Sigmoid colon (tissue), 7 donors: Measurements from ENCODE around the gene RABGGTA. TPM values are rescaled to one million over a fixed set of nuclear protein-coding genes. Genes with fewer than 3 reads are reported as not detected.
A peak's percentile ranks its signal among the peaks of the same experiment; 100 is the strongest.

ENCODE experiments used
- DNase-seq: peaks from one replicate; pipeline ENCODE4 v3.0.0-alpha.2; 2019
- H3K27ac ChIP-seq, 4 donors: fragments of 200-600 bp; sonication (generic); one replicate each; pipeline ENCODE4 v1.5.1; 2016 to 2019; ENCODE audit warnings: mild to moderate bottlenecking in 1 of 4
- H3K27me3 ChIP-seq, 3 donors: fragments of 200-600 bp; sonication (generic); one replicate each; pipeline ENCODE4 v1.5.1; 2019; ENCODE audit warnings: mild to moderate bottlenecking in 1 of 3
- H3K36me3 ChIP-seq, 4 donors: fragments of 200-600 bp; sonication (generic); one replicate each; pipeline ENCODE4 v1.5.1; 2016 to 2019
- H3K4me1 ChIP-seq, 4 donors: fragments of 200-600 bp; sonication (generic); one replicate each; pipeline ENCODE4 v1.5.1; 2017 to 2019
- H3K4me3 ChIP-seq, 4 donors: fragments of 200-600 bp; sonication (generic); one replicate each; pipeline ENCODE4 v1.5.1; 2017 to 2019; ENCODE audit warnings: mild to moderate bottlenecking in 2 of 4, moderate library complexity in 1 of 4
- H3K9me3 ChIP-seq, 4 donors: fragments of 200-600 bp in 3 of 4; sonication (generic) in 3 of 4; one replicate each; pipeline versions ENCODE4 v1.5.1 to v1.6.1; 2013 to 2019
- EP300 ChIP-seq, 4 donors: sonication (generic); formaldehyde crosslinking; IDR thresholded peaks; one replicate each; pipeline ENCODE4 v1.6.1; 2017; ENCODE audit warnings: antibody characterized with exemption in 4 of 4
- POLR2A ChIP-seq, 2 donors: fragments of 450-650 bp; IDR thresholded peaks; one replicate each; pipeline ENCODE4 v1.6.1; 2016; ENCODE audit warnings: antibody characterized with exemption in 2 of 2, mild to moderate bottlenecking in 2 of 2, moderate library complexity in 2 of 2
- POLR2AphosphoS5 ChIP-seq, 4 donors: sonication (generic); formaldehyde crosslinking; IDR thresholded peaks; one replicate each; pipeline ENCODE4 v1.6.1; 2017; ENCODE audit warnings: antibody characterized with exemption in 4 of 4
- WGBS, 2 donors: extraction: QIAGEN DNeasy Blood & Tissue Kit; methylation state at CpG; one replicate each; pipeline ENCODE4 v1.1.7; 2013; 5-methylcytosine and 5-hydroxymethylcytosine counted together
- intact Hi-C: fragments of 100-400 bp; cut with DNase I; formaldehyde crosslinking; loops from one replicate; pipeline ENCODE4 v1.15.1; 2023
- polyA plus RNA-seq, 3 donors: library from polyadenylated mRNA; stranded (reverse); fragments of 200-250 nt; gene quantifications; one replicate each; pipeline ENCODE4 v1.2.3, GENCODE V29; 2013
- total RNA-seq, 4 donors: library from RNA; depleted of rRNA; stranded (reverse); fragments of >200 nt; gene quantifications; one replicate each; pipeline ENCODE4 v1.1.0, GENCODE V29; 2016
- TF ChIP-seq, protein P1 (sequence below), 4 experiments: fragments of 450-650 bp in 3 of 4; fragments of 200-600 bp in 1 of 4; IDR thresholded peaks; one replicate each; pipeline ENCODE4 v1.5.1; 2016 to 2019; ENCODE audit warnings: antibody characterized with exemption in 4 of 4, mild to moderate bottlenecking in 3 of 4, moderate library complexity in 2 of 4
- donor health status: healthy with polysubstance abuse.
- donor health status: Bipolar disorder and iron deficiency.
- donor health status: healthy.

Gene RABGGTA
- total and polyA plus RNA-seq, 7 donors: 14.0 to 32.4 (median 25.2) TPM

DNA sequence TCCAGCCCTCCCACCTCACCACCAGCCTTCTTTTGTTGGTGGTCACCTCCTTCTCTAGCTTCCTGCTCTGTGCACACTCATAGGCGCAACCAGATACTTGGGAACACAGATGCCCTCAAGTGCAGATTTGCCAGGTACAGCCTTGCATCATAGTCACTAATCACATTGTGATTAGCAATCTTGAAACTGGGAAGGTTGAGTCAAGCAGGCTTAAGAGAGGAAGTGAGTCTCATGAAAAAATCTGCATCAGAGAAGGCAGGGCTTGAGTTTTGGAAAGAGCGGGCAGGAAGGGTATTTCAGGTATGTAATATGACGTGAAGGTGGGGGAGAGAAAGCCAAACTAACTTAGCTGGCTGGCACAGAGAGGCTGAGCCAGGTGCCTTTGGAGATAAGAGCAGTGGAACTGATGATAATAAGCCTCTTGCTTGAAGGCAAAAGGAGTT is 2.7 kb upstream of the RABGGTA start:
- Histone ChIP-seq H3K9me3 (no peaks in the 10 kb centered on the region), H3K4me1 (peaks cover 0 to 10% (median 7%) of the 10 kb centered on the region in 4 donors), H3K27ac (no peak overlapping the region), H3K36me3 (peaks cover 0 to 3% (median 0%) of the 10 kb centered on the region in 4 donors), H3K4me3 (no peak overlapping the region), H3K27me3 (no peaks in the 10 kb centered on the region)
- TF ChIP-seq EP300 (IDR thresholded peaks at IDR 0.05) (no peak), POLR2A (IDR thresholded peaks at IDR 0.05) (no peak)
- WGBS, 2 donors: 60 to 84% methylated on average over 3 of the region's 3 CpGs
- intact Hi-C loops: no loop called here
- no peak for DNase-seq

DNA sequence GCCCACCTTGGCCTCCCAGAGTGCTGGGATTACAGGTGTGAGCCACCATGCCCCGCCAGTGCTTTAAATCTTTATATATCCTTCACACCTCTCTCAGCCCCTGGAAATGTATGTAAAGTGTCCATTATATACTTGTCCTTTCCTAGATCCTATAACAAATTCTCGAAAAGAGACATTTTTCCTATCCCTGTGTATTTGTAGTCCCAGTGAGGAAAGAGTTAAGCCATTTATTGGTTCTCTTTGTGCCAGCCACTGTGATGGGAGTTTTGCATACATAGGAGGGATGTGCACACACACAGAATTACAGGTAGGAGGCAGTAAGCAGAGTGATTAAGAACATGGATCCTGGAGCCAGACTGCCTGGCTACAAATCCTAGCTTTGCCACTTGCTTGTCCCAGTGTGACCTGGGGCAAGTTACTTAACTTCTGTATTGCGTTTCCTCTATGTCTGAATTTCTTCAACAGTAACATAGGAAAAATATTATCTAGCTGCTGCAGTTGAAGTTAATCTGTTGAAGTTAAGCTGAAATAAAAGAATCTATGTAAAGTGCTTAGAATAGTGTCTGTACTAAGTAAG is 2.1 kb upstream of the RABGGTA start:
- Histone ChIP-seq H3K27me3 (no peaks in the 10 kb centered on the region), H3K36me3 (peaks cover 0 to 8% (median 0%) of the 10 kb centered on the region in 4 donors), H3K27ac (no peak overlapping the region), H3K9me3 (no peaks in the 10 kb centered on the region), H3K4me1 (peaks cover 0 to 10% (median 7%) of the 10 kb centered on the region in 4 donors), H3K4me3 (no peak overlapping the region)
- no peak for DNase-seq
- WGBS, 2 donors: 82 to 94% methylated on average over 3 of the region's 3 CpGs
- no peak for TF ChIP-seq POLR2A (IDR thresholded peaks at IDR 0.05)
- no peak for TF ChIP-seq POLR2AphosphoS5 (IDR thresholded peaks at IDR 0.05)
- TF ChIP-seq, protein P1, sequence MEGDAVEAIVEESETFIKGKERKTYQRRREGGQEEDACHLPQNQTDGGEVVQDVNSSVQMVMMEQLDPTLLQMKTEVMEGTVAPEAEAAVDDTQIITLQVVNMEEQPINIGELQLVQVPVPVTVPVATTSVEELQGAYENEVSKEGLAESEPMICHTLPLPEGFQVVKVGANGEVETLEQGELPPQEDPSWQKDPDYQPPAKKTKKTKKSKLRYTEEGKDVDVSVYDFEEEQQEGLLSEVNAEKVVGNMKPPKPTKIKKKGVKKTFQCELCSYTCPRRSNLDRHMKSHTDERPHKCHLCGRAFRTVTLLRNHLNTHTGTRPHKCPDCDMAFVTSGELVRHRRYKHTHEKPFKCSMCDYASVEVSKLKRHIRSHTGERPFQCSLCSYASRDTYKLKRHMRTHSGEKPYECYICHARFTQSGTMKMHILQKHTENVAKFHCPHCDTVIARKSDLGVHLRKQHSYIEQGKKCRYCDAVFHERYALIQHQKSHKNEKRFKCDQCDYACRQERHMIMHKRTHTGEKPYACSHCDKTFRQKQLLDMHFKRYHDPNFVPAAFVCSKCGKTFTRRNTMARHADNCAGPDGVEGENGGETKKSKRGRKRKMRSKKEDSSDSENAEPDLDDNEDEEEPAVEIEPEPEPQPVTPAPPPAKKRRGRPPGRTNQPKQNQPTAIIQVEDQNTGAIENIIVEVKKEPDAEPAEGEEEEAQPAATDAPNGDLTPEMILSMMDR (IDR thresholded peaks at IDR 0.05): no peak
- no peak for TF ChIP-seq EP300 (IDR thresholded peaks at IDR 0.05)
- intact Hi-C loops: no loop called here

DNA sequence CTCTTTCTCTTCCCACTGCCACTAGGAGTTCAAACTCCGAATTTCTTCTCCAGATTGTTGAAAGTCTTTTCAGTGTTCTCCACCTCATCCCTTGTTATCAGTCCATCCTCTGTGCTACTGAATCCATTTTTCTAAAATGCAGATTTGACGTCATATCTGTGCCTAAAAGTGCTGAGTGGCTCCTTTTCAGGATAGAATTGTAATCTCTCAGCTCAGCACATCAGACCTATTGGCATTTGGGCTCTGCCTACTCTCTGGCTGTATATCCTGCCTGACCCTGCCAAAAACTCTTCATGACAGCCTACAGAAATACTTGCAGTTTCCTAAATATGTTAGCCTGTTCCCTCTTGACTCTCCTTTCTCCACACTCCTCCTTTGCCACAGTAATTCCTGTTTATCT is 1.1 kb upstream of the RABGGTA start:
- intact Hi-C loops: no loop called here
- no peak for DNase-seq
- no peak overlapping the region for H3K4me3 ChIP-seq
- H3K4me1 ChIP-seq: peaks cover 0 to 10% (median 7%) of the 10 kb centered on the region in 4 donors
- TF ChIP-seq, protein P1 (IDR thresholded peaks at IDR 0.05): no peak
- TF ChIP-seq EP300 (IDR thresholded peaks at IDR 0.05) (no peak), POLR2AphosphoS5 (IDR thresholded peaks at IDR 0.05) (no peak), POLR2A (IDR thresholded peaks at IDR 0.05) (no peak)
- H3K36me3 ChIP-seq: peaks cover 0 to 19% (median 0%) of the 10 kb centered on the region in 4 donors
- no peaks in the 10 kb centered on the region for H3K9me3 ChIP-seq
- H3K27ac ChIP-seq: no peak overlapping the region
- no peaks in the 10 kb centered on the region for H3K27me3 ChIP-seq
- 92% methylated on average over 2 of the region's 2 CpGs for WGBS, 2 donors

DNA sequence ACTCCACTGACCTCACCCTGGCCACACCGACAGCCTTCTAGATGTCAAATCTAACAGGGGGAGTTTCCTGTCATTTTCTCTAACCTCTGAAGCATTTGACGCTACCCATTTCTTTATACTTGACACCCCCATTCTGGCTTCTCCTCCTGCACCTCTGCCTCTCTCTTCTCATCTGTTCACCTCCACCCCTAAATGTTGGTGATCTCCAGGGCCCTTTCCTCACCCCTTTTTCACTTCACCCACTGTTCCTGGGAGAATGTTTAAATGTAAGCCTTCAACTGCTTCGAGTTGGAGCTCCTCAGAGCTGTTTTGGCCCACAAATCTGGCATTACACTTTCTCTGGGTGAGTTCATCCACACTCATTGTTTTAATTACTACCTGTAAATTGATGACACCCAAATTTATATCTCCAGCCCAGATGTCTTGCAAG is 452 bp upstream of the RABGGTA start:
- no peaks in the 10 kb centered on the region for H3K27me3 ChIP-seq
- H3K9me3 ChIP-seq: no peaks in the 10 kb centered on the region
- peak overlapping the region; percentile 75 to 96 (median 82) for H3K4me3 ChIP-seq
- intact Hi-C loops: loop anchor here (1.0 kb wide), 1 partner anchor 29 kb away; no protein-coding TSS in a partner anchor
- H3K4me1 ChIP-seq: peaks cover 0 to 10% (median 7%) of the 10 kb centered on the region in 4 donors
- TF ChIP-seq POLR2A (IDR thresholded peaks at IDR 0.05) (peak in 1 of 2 donors; percentile 1), EP300 (IDR thresholded peaks at IDR 0.05) (no peak), POLR2AphosphoS5 (IDR thresholded peaks at IDR 0.05) (no peak)
- TF ChIP-seq, protein P1 (IDR thresholded peaks at IDR 0.05): no peak
- H3K27ac ChIP-seq: peak overlapping the region; percentile 94 to 99 (median 96)
- H3K36me3 ChIP-seq: peaks cover 0 to 24% (median 0%) of the 10 kb centered on the region in 4 donors
- DNase-seq: no peak
- WGBS, 2 donors: 10 to 19% methylated on average over 3 of the region's 3 CpGs

DNA sequence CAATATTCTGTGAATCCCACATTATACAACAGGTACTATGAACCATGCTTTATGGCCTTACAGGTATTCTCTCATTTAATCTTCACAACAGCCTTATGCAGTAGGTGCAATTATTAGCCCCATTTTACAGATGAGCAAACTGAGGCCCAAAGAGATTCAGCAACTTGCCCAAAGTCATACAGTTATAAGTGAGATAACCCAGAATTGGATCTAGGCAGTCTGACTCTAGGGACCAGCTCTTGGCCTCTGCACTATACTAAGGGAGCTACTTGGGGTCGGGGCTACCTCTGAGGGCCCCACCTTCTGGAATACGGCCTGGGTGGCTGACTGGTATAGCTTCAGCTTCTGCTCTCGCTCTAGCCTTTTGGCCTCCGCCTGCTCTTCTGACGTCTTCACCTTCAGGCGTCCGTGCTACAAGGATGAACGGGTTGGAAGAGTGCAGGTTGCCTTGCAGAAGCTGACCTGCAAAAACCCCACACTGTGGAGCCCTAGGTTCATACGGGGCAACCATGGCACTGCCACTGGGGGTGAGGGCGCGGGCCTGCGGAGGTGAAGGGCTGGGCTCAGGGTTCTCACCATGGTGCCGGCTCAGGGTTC is 762 bp downstream of the RABGGTA start:
- H3K27ac ChIP-seq: peak overlapping the region; percentile 94 to 99 (median 96)
- 6 to 14% methylated on average over 13 of the region's 13 CpGs for WGBS, 2 donors
- no peak for DNase-seq
- intact Hi-C loops: loop anchor here (1.0 kb wide), 1 partner anchor 27 kb away; no protein-coding TSS in a partner anchor
- TF ChIP-seq EP300 (IDR thresholded peaks at IDR 0.05): no peak
- TF ChIP-seq, protein P1 (IDR thresholded peaks at IDR 0.05): no peak
- TF ChIP-seq POLR2A (IDR thresholded peaks at IDR 0.05): no peak
- TF ChIP-seq POLR2AphosphoS5 (IDR thresholded peaks at IDR 0.05): no peak
- H3K4me1 ChIP-seq: peaks cover 0 to 10% (median 7%) of the 10 kb centered on the region in 4 donors
- H3K27me3 ChIP-seq: no peaks in the 10 kb centered on the region
- peak overlapping the region; percentile 75 to 96 (median 82) for H3K4me3 ChIP-seq
- H3K9me3 ChIP-seq: no peaks in the 10 kb centered on the region
- H3K36me3 ChIP-seq: peaks cover 0 to 36% (median 0%) of the 10 kb centered on the region in 4 donors
